GM12878 (cell line): ENCODE results near the gene CHPT1. TPM values are rescaled to one million over a fixed set of nuclear protein-coding genes. Genes with fewer than 3 reads are reported as not detected.

Experiments
- BACH1 ChIP-seq: fragments of 450-650 bp; IDR thresholded peaks from 2 replicates; pipeline ENCODE4 v1.6.1; 2017; ENCODE audit warnings: mild to moderate bottlenecking, borderline replicate concordance
- CBFB ChIP-seq: IDR thresholded peaks from 2 replicates; pipeline ENCODE4 v1.6.1; 2016; ENCODE audit warnings: antibody characterized with exemption, low read depth
- CHD2 ChIP-seq: IDR thresholded peaks from 2 replicates; pipeline ENCODE4 v1.6.1; 2011; ENCODE audit warnings: low read depth, low read length, improper control_type of control experiment, borderline replicate concordance
- GATAD2B ChIP-seq: fragments of 450-650 bp; conservative IDR thresholded peaks from 2 replicates; pipeline ENCODE4 v1.6.1; 2017; ENCODE audit warnings: low read depth, mild to moderate bottlenecking, moderate library complexity
- MEF2A ChIP-seq: IDR thresholded peaks from 2 replicates; pipeline ENCODE4 v1.6.1; 2011; ENCODE audit warnings: low read depth, mild to moderate bottlenecking, low read length, moderate library complexity; ENCODE audit not compliant: insufficient read depth
- NFIC ChIP-seq: IDR thresholded peaks from 2 replicates; pipeline ENCODE4 v1.6.1; 2012; ENCODE audit warnings: low read depth, mild to moderate bottlenecking, inconsistent platforms, low read length, moderate library complexity
- NFYB ChIP-seq: IDR thresholded peaks from 2 replicates; pipeline ENCODE4 v1.6.1; 2011; ENCODE audit warnings: low read depth, mild to moderate bottlenecking, low read length, improper control_type of control experiment, moderate library complexity; ENCODE audit not compliant: insufficient read depth
- NRF1 ChIP-seq: conservative IDR thresholded peaks from 2 replicates; pipeline ENCODE4 v1.6.1; 2011; ENCODE audit warnings: mild to moderate bottlenecking, low read depth, low read length, improper control_type of control experiment
- PAX8 ChIP-seq: fragments of 450-650 bp; IDR thresholded peaks from 2 replicates; pipeline ENCODE4 v1.6.1; 2017; ENCODE audit warnings: mild to moderate bottlenecking, moderate library complexity
- POLR2A ChIP-seq: IDR thresholded peaks from 2 replicates; pipeline ENCODE4 v1.6.1; 2011; ENCODE audit warnings: low read depth, mild to moderate bottlenecking, low read length
- POU2F2 ChIP-seq: IDR thresholded peaks from 3 replicates; pipeline ENCODE4 v1.6.1; 2011; ENCODE audit warnings: low read depth, mild to moderate bottlenecking, low read length, borderline replicate concordance
- RB1 ChIP-seq: fragments of 450-650 bp; formaldehyde crosslinking; IDR thresholded peaks from 2 replicates; pipeline ENCODE4 v1.6.1; 2017; ENCODE audit warnings: mild to moderate bottlenecking, borderline replicate concordance
- SMAD1 ChIP-seq: fragments of 450-650 bp; IDR thresholded peaks from 2 replicates; pipeline ENCODE4 v1.6.1; 2018; ENCODE audit warnings: mild to moderate bottlenecking, low read depth; ENCODE audit not compliant: partially characterized antibody
- SMARCA5 ChIP-seq: fragments of 450-650 bp; IDR thresholded peaks from 2 replicates; pipeline ENCODE4 v1.6.1; 2017; ENCODE audit warnings: mild to moderate bottlenecking
- SPI1 ChIP-seq: IDR thresholded peaks from 2 replicates; pipeline ENCODE4 v1.6.1; 2011; ENCODE audit warnings: low read depth, mild to moderate bottlenecking, low read length, moderate library complexity, borderline replicate concordance; ENCODE audit not compliant: insufficient read depth
- SREBF1 ChIP-seq: IDR thresholded peaks from 2 replicates; pipeline ENCODE4 v1.6.1; 2012; ENCODE audit warnings: mild to moderate bottlenecking, low read length
- TCF3 ChIP-seq: IDR thresholded peaks from 2 replicates; pipeline ENCODE4 v1.6.1; 2012; ENCODE audit warnings: low read depth, mild to moderate bottlenecking, low read length, borderline replicate concordance; ENCODE audit not compliant: insufficient read depth
- ZNF217 ChIP-seq: fragments of 450-650 bp; IDR thresholded peaks from 2 replicates; pipeline ENCODE4 v1.6.1; 2017; ENCODE audit warnings: antibody characterized with exemption, mild to moderate bottlenecking
- polyA plus RNA-seq, 11 experiments: library from polyadenylated mRNA; depleted of rRNA in 4 of 11; unstranded in 6 of 11; stranded (reverse) in 5 of 11; fragments of >200 nt; fragmentation: Nextera tagmentation in 4 of 11; fragmentation: Illumina TruSeq in 1 of 11; extraction: Ambion mirVana in 4 of 11; extraction: Trizol in 1 of 11; gene quantifications; 1 replicate in 1 of 11; 2 replicates in 10 of 11; pipeline versions ENCODE4 v1.2.1 to v1.2.3, GENCODE V29; 2011 to 2016; ENCODE audit warnings: inconsistent platforms in 2 of 11, missing spikeins in 2 of 11, low read depth in 1 of 11
- total RNA-seq, 4 experiments: library from RNA; depleted of rRNA in 3 of 4; stranded (reverse); fragments of >200 nt in 3 of 4; fragmentation: Illumina TruSeq in 1 of 4; extraction: Trizol in 1 of 4; gene quantifications; 2 replicates each; pipeline versions ENCODE4 v1.2.1 to v1.2.3, GENCODE V29; 2013 to 2021
- TF ChIP-seq, protein P1 (sequence below): IDR thresholded peaks from 2 replicates; pipeline ENCODE4 v1.6.1; 2011; ENCODE audit warnings: borderline replicate concordance, low read depth, mild to moderate bottlenecking, moderate library complexity, low read length; ENCODE audit not compliant: insufficient read depth, poor library complexity, severe bottlenecking
- TF ChIP-seq, protein P2 (sequence below): IDR thresholded peaks from 2 replicates; pipeline ENCODE4 v1.6.1; 2011; ENCODE audit warnings: low read depth, mild to moderate bottlenecking, low read length, moderate library complexity, borderline replicate concordance; ENCODE audit errors: extremely low read depth
- TF ChIP-seq, protein P3 (sequence below): IDR thresholded peaks from 2 replicates; pipeline ENCODE4 v1.6.1; 2012; ENCODE audit warnings: mild to moderate bottlenecking, low read depth, low read length
- TF ChIP-seq, protein P4 (sequence below): fragments of 450-650 bp; IDR thresholded peaks from 2 replicates; pipeline ENCODE4 v1.6.1; 2016; ENCODE audit warnings: mild to moderate bottlenecking

Gene CHPT1
- total and polyA plus RNA-seq, 10 of the 15 experiments (the other 5 are each of a cell fraction or from before 2014, with no cell fraction given) = 0.85 to 10.2 (median 3.9) TPM

DNA sequence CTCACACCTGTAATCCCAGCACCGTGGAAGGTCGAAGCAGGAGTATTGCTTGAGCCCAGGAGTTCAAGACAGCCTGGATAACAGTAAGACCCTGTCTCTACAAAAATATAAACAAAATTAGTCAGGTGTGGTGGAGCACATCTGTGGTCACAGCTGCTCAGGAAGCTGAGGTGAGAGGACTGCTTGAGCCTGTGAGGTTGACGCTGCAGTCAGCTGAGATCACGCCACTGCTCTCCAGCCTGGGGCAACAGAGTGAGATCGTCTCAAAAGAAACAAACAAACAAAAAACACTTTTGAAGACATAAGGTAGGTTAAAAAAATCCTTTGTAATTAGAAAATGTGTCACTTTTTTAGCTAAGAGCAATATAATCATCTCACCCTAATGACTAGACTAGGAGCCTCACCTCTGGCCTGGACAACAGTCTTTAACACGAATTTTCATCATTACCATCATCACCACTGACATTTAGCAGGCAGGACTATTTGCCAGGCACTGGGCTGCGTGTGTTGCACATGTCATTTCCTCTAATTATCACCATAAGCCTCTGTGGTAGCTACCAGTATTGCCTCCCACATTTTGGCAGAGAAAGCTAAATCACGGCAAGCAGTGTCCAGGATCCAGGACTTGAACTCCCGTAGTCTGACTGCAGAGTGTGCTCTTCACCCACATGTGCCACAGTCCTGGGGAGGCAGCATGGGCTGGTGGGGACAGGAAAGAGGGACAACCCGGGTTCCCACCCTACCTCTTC lies 46.5 kb downstream of the CHPT1 start (continued):
- TF ChIP-seq, protein P1, sequence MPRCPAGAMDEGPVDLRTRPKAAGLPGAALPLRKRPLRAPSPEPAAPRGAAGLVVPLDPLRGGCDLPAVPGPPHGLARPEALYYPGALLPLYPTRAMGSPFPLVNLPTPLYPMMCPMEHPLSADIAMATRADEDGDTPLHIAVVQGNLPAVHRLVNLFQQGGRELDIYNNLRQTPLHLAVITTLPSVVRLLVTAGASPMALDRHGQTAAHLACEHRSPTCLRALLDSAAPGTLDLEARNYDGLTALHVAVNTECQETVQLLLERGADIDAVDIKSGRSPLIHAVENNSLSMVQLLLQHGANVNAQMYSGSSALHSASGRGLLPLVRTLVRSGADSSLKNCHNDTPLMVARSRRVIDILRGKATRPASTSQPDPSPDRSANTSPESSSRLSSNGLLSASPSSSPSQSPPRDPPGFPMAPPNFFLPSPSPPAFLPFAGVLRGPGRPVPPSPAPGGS = peak; percentile 10
- TF ChIP-seq CBFB (0 out of 2 replicates have a peak, but pooled peaks have one; percentile 64), NFYB (no peak), NRF1 (no peak), SMAD1 (no peak), SPI1 (no peak), SREBF1 (peak; percentile 71), GATAD2B (no peak), MEF2A (0 out of 2 replicates have a peak, but pooled peaks have one; percentile 27), ZNF217 (no peak), PAX8 (no peak), SMARCA5 (no peak), RB1 (no peak), BACH1 (no peak), POLR2A (0 out of 2 replicates have a peak, but pooled peaks have one; percentile 35), CHD2 (peak; percentile 66; the same call in 1 of the 2 replicates), NFIC (peak; percentile 78; the same call in 1 of the 2 replicates), POU2F2 (0 out of 3 replicates have a peak, but pooled peaks have one; percentile 39), TCF3 (peak; percentile 94; the same call in 1 of the 2 replicates)
- TF ChIP-seq, protein P2, sequence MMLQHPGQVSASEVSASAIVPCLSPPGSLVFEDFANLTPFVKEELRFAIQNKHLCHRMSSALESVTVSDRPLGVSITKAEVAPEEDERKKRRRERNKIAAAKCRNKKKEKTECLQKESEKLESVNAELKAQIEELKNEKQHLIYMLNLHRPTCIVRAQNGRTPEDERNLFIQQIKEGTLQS = no peak
- TF ChIP-seq, protein P3, sequence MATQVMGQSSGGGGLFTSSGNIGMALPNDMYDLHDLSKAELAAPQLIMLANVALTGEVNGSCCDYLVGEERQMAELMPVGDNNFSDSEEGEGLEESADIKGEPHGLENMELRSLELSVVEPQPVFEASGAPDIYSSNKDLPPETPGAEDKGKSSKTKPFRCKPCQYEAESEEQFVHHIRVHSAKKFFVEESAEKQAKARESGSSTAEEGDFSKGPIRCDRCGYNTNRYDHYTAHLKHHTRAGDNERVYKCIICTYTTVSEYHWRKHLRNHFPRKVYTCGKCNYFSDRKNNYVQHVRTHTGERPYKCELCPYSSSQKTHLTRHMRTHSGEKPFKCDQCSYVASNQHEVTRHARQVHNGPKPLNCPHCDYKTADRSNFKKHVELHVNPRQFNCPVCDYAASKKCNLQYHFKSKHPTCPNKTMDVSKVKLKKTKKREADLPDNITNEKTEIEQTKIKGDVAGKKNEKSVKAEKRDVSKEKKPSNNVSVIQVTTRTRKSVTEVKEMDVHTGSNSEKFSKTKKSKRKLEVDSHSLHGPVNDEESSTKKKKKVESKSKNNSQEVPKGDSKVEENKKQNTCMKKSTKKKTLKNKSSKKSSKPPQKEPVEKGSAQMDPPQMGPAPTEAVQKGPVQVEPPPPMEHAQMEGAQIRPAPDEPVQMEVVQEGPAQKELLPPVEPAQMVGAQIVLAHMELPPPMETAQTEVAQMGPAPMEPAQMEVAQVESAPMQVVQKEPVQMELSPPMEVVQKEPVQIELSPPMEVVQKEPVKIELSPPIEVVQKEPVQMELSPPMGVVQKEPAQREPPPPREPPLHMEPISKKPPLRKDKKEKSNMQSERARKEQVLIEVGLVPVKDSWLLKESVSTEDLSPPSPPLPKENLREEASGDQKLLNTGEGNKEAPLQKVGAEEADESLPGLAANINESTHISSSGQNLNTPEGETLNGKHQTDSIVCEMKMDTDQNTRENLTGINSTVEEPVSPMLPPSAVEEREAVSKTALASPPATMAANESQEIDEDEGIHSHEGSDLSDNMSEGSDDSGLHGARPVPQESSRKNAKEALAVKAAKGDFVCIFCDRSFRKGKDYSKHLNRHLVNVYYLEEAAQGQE = no peak
- TF ChIP-seq, protein P4, sequence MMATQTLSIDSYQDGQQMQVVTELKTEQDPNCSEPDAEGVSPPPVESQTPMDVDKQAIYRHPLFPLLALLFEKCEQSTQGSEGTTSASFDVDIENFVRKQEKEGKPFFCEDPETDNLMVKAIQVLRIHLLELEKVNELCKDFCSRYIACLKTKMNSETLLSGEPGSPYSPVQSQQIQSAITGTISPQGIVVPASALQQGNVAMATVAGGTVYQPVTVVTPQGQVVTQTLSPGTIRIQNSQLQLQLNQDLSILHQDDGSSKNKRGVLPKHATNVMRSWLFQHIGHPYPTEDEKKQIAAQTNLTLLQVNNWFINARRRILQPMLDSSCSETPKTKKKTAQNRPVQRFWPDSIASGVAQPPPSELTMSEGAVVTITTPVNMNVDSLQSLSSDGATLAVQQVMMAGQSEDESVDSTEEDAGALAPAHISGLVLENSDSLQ = peak; percentile 52
